Measurements from ENCODE around the gene DCHS1.

The DCHS1 gene

DNA sequence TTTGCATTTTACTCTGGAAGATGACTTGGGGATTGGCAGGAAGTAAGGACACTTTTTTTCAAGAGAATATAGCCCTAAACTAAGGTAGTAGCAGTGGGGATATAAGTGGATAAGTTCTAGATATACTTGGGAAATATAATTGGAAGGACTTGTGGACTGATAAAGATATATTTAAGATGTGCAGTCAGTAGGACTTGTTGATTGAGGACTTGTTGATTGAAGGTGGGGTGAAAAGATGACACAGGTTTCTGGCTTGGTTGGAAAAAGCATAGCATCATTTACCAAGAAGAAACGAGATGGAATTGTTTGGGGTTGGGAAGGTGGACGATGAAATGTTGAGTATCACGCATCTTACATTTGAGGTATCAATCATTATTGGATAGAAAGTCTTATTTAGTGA lies 42.1 kb downstream of the DCHS1 start:
- in situ Hi-C loops (cut with HindIII; ENCODE audit: low sequenced_read_pairs) = no loop called here

DNA sequence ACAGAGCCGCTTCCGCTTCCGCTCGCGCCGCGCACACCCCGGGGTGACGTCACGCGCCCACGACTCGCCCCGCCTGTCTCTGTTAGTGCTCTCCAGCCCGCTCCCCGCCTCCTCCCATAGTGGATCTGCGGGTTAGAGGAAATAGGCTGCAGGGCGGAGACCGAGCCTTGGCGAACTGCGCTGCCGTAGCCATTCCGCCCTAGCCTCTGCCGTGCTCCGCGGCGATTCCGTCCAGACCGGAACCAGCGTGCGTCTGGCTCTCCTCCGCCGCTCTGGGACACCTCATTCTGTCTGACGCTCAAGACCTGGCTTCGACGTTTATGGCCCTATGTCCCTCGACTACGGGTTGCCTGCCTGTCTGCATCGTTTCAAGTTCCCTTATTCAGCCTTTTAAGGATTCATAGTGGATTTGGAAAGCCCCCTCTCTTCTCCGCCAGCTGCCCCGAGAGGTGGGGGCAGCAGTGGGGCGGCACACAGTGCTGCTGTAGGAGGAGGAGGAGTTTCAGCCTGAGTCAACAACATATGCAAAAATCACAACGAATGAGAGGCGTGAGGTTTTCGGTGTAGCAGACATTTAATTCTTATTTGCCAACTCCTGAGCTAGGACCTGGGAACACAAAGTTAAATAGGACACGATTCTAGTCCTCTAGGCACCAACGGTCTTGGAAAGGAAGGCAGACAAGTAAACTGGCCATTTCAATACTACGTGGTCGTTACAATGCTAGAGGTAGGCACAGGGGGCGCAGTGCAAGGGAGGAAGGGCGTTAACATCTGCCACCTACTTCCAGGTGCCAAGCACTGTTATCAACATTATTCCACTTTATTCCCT lies 43.2 kb downstream of the DCHS1 start, which contains the start of gene TAF10:
Gene TAF10, minus strand, starts transcription at position 4 of the 829 bp plus-strand sequence. CDS start 27 bp downstream, outside the sequence.
- in situ Hi-C loops (cut with HindIII; ENCODE audit: low sequenced_read_pairs) = no loop called here

DNA sequence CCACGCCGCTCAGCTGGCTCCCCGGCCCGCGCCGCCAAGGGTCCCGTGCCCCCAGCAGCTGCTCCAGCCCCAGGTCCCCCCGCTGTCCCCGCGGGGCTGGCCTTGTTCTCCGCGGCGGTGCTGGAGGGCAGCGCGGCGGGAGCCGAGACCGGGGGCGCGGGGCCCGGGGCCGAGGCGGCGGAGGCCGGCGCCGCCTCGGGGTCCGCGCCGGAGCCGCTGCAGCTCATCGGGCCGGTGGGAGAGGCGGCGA lies 43.7 kb downstream of the DCHS1 start:
- in situ Hi-C loops (cut with HindIII; ENCODE audit: low sequenced_read_pairs) = no loop called here

DNA sequence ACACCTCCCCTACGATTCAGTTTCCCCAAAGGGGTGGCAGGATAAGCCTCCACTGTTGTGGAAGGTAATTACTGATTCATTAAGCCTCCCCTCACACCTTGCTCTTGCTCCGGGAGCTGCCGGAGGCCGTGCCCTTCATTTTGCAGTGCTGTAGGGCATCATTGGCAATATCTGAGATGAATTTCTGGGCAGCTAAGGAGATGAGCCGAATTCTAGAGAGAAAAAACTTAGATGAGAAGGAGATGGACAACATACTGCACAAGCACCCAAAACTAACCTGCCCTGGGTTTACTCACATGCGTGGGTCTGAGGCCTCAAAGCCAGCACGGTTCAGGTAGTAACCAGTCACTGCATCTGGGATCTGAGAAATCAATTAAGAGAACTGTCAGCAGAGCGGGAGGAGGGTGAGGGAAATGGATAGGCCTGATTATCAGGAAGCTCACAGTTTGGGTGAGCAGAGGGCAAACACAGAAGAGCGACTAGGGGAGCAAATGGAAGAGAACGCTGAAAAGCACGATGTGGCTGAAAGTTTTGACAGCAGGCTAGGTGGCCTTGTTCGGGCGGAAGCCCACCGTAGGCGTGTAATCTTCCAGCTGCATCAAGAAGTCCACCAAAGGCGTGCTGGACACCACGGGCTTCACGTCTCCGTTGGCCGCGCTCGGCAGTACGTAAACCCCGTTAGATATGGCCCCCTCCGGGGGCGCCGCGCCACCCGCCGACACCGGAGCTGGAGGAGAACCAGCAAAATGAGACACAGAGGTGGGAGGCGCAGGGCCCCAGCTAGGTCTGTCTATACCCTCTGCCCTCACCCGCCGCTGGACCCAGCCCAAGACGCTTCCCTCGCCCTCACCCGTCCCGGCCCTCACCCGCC lies 44.3 kb downstream of the DCHS1 start:
- in situ Hi-C loops (cut with HindIII; ENCODE audit: low sequenced_read_pairs) = no loop called here

DNA sequence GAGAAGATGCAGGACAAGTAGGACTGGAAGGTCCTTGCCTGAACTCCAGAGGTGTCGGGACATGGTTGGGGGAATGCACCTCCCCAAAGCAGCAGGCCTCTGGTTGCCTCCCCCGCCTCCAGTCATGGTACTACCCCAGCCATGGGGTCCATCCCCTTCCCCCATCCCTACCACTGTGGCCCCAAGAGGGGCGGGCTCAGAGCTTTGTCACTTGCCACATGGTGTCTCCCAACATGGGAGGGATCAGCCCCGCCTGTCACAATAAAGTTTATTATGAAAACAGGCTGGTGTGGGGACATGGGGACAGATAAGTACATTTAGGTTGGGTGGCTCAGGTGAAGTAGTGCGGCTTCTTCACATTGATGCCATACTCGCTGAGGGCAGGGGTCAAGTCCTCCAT lies 45.0 kb downstream of the DCHS1 start:
- in situ Hi-C loops (cut with HindIII; ENCODE audit: low sequenced_read_pairs) = no loop called here

DNA sequence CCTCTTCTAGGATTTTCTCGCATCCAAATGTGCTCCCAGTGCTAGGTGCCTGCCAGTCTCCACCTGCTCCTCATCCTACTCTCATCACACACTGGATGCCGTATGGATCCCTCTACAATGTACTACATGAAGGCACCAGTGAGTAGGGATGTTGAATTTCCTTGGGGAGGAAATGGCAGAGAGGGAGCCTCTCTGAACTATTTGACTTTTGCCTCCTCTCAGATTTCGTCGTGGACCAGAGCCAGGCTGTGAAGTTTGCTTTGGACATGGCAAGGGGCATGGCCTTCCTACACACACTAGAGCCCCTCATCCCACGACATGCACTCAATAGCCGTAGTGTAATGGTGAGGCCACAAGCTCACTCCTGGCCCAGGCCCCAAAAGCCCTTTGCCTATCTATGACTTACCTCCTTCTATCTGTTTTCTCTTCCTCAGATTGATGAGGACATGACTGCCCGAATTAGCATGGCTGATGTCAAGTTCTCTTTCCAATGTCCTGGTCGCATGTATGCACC lies 46.0 kb downstream of the DCHS1 start:
- in situ Hi-C loops (cut with HindIII; ENCODE audit: low sequenced_read_pairs) = no loop called here

DNA sequence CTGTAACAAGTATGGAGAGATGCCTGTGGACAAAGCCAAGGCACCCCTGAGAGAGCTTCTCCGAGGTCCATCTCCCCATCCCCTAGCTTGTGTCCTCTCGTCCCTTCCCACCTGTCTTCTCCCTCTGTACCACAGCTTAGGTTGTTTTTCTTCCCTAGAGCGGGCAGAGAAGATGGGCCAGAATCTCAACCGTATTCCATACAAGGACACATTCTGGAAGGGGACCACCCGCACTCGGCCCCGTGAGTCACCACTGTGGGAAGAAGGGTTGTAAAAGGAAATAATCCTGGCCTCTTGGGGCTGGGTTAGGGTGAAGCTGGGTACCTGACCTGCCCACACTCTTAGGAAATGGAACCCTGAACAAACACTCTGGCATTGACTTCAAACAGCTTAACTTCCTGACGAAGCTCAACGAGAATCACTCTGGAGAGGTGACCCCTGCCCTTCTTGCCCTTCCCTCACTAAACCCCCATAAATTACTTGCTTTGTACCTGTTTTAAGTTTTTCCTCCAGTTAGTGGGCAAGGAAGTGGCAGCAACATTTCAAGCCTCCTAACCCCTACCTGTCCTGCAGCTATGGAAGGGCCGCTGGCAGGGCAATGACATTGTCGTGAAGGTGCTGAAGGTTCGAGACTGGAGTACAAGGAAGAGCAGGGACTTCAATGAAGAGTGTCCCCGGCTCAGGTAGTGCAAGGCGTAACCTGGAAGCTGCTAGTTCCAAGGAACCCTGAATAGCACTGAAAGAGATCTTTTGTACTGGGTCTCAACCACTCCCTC lies 46.7 kb downstream of the DCHS1 start:
- in situ Hi-C loops (cut with HindIII; ENCODE audit: low sequenced_read_pairs) = no loop called here

DNA sequence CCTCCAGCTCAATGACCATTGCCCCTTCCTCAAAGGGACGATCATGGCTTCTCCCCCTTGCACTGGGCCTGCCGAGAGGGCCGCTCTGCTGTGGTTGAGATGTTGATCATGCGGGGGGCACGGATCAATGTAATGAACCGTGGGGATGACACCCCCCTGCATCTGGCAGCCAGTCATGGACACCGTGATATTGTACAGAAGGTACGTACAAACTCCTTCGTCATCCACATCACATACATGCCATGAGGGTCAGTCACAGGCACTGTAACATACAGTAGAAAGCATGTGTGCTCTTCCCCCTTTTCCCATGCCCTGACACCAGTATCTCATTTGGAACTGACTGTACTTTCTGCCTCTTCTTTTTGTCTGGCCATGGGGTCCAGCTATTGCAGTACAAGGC lies 47.6 kb downstream of the DCHS1 start:
- in situ Hi-C loops (cut with HindIII; ENCODE audit: low sequenced_read_pairs) = no loop called here

DNA sequence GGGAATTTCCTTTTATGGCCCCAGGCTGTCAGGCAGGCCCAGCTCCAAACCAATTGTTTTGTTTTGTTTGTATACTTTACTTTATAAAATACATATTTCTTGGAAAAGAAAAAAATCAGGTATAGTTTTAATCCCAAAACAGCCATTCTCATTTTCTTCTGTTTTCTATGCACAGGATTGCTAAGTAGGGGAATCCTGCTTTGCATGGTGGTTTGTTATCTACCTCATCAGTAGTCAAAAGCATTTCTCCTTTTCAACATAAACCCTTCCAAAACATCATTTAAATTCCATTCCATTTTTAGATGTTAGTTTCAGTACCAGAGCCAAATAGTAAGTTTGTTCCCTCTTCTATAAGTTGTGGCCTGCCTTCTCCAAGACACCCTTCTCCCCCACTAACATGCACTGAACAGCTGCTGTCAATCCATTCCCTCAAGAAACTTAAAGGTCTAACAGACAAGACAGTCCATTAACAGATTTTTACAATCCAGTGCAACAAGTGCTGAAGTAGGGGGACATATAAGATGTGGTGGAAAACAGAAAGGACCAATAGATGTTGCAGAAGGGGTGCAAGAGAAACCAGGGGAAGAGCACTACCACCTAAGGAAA lies 48.3 kb downstream of the DCHS1 start:
- in situ Hi-C loops (cut with HindIII; ENCODE audit: low sequenced_read_pairs) = no loop called here

DNA sequence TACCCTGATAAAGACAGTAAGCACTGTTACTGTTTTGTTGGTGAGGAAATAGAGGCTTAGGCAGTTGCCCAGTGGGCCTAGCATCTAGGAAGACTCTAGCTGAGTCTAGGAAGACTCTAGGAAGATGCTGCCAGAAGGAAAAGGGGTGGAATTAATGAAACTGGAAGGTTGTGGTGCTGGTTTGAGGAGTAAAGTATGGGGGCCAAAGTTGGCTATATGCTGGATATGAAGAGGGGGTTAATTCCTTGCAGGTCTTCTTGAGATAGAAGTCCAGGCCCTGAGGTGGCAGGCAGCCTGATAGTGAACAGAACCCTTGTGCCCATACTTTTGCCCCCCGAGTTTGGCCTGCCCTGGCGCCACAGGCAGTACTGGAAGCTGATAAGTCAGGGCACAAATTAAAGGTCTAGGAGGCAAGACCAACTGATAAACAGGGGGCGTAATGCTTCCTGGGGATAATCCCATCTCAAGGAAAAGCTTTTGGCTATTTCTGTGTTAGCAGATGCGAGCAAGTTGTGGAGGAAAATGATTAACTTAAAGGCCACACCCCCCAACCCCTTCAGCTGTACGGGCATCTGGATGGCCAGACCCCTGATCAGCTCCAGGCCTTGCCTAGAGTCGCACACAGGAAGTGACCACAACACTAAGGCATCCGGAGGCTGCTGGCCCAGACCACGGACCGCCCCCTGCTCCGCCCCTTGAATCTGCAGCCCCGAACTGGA lies 49.0 kb downstream of the DCHS1 start:
- in situ Hi-C loops (cut with HindIII; ENCODE audit: low sequenced_read_pairs) = no loop called here

DNA sequence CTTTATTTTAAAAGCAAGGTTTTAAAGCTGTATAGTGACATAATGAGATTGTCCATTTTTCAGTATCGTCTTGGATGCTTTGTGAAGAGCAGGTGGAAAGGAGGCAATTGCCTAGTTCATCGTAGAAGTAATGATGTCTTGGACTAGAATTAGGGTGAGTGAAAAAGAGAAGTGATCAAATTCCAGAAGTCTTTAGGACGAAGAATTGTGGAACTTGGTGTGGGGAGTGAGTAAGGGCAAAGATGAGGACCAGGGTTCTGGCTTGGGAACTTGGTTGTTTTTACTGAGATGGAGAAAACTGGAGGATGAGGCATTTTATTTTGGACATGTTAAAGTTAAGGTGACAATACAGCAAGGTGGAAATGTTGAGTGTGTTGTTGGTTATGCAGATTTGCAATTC lies 50.8 kb downstream of the DCHS1 start:
- in situ Hi-C loops (cut with HindIII; ENCODE audit: low sequenced_read_pairs) = no loop called here

DNA sequence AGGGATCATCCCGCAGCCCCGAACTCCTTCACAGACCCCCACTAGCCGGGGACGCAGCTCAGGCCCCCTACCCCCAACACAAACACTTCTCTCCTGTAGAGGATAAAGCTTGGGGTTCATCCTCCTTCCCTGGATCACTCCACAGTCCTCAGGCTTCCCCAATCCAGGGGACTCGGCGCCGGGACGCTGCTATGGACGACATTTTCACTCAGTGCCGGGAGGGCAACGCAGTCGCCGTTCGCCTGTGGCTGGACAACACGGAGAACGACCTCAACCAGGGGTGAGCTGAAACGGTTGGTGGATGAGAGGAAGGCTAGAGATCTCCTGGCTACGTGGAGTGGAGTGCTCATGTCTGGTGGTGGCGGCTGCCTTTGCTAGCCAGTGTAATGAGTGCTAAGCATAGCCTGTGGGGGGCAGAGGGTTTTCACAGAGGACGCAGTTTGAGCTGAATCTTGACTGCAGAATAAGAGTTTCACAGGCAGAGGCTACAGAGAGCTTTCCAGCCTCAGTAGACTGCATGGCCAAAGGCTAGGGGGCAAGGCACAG lies 51.5 kb downstream of the DCHS1 start:
- in situ Hi-C loops (cut with HindIII; ENCODE audit: low sequenced_read_pairs) = no loop called here

DNA sequence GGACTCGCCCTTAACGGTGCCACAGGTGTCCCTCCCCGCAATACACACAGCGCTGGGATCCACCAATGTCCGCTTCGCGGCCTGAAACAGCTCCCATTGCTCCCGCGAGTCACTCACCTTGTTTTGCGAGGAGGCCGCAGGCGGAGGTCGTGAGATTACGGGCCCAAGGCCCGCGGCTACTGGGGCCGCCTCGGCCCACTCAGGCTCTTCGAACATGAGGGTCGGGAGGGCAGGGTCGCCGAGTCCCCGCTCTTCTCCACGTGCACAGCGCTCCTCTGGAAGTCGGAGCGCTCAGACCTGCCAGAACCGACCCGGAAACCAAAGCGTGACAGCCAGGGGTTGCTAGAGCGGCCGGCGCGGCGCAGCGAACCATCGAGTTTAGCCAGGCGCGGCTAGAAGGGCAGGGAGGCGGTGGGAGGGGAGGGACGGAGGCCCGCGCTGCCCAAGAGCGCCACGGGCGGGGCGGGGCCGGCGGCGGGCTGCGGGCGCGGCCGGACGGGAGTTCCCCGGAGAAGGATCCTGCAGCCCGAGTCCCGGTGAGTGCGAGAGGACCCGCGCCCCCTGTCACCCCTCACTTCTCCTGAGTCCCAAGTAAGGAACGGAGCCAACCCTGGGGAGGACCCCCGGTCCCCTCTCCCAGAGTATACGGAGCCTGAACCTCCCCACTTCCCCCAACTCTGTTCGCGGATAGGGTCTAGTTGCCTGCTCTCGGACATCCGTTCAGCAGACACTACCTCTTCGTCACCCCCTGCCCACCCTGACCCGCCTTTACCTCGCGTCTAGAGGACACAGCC lies 52.1 kb downstream of the DCHS1 start, which contains the start of the genes ILK and RRP8:
Gene ILK, plus strand, starts transcription at position 488 of the 794 bp plus-strand sequence. CDS start 498 bp downstream, outside the sequence.
Gene RRP8, minus strand, starts transcription at position 330 of the 794 bp plus-strand sequence. Its CDS starts 114 bp downstream, at position 216.
- in situ Hi-C loops (cut with HindIII; ENCODE audit: low sequenced_read_pairs) = no loop called here

DNA sequence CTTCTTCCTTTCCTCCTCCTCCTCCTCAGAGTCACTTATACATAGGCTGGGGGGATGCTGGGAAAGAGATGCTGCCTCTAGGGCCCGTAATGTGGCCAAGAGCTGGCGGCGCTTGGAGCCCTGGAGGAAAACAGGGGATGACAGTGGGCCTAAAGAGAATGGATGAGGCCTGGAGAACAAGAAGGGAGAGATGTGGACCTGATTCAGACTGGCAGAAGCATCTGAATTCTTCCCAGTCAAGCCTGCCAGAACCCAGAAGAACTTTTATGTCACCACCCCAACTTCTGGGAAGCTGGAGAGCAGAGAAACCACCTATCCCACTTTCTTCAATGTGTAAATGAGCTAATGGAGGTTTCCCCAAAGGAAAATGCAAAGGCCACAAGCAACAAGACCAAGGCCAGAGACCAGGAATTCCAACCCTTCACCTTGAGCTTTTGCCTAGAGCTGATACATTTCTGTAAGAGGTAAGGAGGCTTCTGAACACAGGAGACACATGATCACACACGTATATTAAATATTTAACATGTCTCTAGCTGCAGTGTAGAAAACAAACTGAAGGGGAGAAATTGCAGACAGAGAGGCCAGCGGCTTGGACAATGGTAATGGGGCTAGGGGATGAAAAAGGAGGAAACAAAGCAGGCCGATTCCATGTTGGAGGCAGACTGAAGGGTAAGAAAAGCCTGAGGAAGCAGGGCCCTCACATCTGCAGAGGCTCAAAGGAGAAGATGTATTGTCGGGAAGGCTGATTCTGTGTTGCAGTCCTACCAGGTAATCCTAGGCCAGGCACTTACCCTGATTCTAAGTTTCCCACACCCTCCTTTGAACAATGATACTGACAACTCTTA lies 53.3 kb downstream of the DCHS1 start:
- in situ Hi-C loops (cut with HindIII; ENCODE audit: low sequenced_read_pairs) = no loop called here

DNA sequence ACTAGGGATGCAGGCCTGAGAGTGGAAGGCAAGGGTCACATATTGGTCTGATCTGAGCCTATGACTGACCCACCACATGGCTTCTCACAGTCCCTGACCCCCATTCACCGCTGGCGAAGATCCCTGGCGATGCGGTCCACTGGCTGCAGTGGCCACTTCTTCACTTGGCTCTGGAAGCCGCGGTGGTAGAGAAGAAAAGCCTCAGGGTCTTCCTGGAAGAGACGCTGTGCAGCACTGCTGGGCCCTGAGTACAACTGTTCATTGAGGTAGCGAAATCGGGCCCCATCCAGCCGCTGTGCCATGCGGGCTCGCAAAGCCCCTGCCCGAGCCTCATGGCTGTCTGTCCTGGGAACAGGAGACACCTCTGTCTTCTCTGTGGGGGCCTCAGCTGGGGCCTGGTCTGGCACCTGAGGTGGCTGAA lies 54.6 kb downstream of the DCHS1 start:
- in situ Hi-C loops (cut with HindIII; ENCODE audit: low sequenced_read_pairs) = no loop called here

DNA sequence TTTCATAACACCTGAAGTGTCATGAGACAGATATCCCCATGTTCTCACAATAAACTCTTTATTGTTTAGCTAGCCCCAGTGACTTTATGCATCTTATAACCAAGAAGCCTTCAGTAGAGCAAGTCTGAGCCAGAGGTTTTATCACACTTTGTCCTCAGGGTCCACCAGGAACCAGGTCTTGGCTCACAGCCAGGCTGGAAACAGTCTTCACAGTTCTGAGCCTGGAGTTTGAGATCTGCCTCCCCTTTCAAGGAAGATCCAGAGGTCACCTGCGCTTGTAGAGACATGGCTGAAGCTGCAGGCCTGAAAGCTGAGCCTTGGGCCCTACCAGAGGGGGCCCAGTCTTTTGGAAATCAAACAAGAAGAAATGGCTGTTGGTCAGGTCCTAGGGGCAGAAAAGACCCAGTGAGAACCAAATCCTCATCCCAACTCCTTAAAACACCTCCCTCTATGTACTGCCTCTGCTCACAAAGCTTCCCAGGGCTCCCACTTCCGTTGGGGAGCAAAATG lies 55.7 kb downstream of the DCHS1 start:
- in situ Hi-C loops (cut with HindIII; ENCODE audit: low sequenced_read_pairs) = no loop called here

DNA sequence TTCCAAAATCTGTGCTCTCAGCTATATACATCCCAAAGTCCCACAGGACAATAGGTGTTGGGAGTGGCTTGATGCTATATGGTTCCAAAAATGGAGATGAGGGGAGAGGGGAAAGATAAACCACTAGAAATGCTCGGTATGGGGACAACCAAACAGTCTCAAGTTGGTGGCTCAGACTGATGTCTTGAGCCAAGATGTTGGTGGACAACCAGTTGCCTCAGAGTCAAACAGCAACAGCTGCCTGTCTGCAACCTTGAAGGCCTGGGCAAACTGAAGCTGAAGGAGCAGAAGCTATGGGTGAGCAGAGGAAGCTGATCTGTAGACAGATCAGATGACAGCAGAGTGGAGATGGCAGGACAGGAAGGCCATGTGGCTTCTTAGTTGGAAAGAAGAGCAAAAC lies 56.2 kb downstream of the DCHS1 start:
- in situ Hi-C loops (cut with HindIII; ENCODE audit: low sequenced_read_pairs) = no loop called here

DNA sequence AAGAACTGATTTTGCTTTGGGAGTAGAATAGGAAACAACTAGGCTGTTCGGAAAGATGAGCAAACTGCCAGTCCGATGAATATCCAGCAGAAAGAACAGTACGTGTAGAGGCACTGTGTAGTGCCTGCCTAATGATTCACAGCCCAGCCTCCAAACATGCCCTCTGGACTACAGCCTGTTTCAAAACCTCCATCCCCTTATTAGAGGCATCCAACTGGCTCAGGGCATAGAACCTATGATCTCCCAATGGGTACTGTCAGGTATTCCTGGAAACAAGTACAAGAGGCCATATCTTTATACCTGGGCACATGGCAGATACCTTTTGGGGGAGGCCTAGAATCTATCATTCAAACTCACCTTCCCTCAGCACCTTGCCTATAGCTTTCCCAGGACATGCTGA lies 57.1 kb downstream of the DCHS1 start:
- in situ Hi-C loops (cut with HindIII; ENCODE audit: low sequenced_read_pairs) = no loop called here

Data from endothelial cell of hepatic sinusoid (primary cell).